Skin epidermis (tissue), 12 donors: ENCODE results near the gene CPA4.
A peak's percentile ranks its signal among the peaks of the same experiment; 100 is the strongest.

Experiments
- H3K27ac ChIP-seq, 21 experiments: fragments of 200-600 bp; sonication (generic) in 11 of 21; one replicate each; pipeline ENCODE4 v1.5.0; 2020; ENCODE audit warnings: mild to moderate bottlenecking in 3 of 21, inconsistent platforms in 2 of 21, moderate library complexity in 2 of 21
- H3K4me3 ChIP-seq, 7 experiments: fragments of 200-600 bp; sonication (generic) in 2 of 7; one replicate each; pipeline ENCODE4 v1.5.0; 2020; ENCODE audit warnings: inconsistent platforms in 2 of 7, mild to moderate bottlenecking in 2 of 7, moderate library complexity in 1 of 7

Gene CPA4

DNA sequence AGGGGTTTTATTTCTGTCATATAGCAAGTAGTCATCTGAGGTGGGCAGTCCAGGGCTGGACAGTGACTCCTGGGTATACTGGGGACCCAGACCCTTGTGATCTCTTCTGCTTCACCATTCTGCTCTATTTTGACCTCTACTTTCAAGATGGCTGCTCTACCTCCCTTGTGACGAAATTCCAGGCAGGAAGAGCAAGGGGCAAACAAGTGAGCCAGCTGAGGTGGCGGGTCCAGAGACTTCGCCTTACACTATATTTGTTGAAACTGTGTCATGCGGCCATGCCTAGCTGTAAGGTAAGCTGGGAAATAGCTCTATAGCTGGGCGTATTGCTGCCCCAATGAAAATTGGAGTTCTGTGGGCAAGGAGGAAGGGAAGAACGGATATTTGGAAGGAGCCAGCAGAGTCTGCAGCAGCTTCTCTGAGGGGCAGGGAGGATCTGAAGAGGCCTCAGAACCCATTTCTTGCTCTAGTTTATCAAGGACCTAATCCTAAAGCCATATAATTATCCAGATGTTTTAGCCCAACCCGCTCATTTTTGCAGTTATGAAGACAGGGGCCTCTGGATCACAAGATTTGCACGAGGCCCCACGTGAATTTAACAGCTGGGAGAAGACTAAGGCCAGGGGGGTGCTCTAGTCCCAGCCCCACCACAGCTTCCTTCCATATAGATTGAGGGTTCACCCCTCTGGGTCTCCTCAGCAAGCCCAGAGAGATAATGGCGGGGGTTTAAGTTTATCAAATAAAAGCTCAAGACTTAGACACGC, 79.6 kb downstream of the CPA4 start:
- no peak overlapping the region for H3K4me3 ChIP-seq
- H3K27ac ChIP-seq, result peak overlapping the region in 15 of 21 experiments; percentile 42 to 93 (median 85)
